Fibroblast of peridontal ligament (primary cell): Measurements from ENCODE around the gene CYB5R4.
A peak's percentile ranks its signal among the peaks of the same experiment; 100 is the strongest.
"Not testable (repeated sequence)": the region's sequence is repeated elsewhere in the genome, so short reads cannot be mapped to it uniquely, and the experiment has no call there.

ENCODE experiments used
- DNase-seq: peaks from one replicate; pipeline ENCODE4 v3.0.0-alpha.2; 2010; ENCODE audit errors: extremely low read depth

CYB5R4 gene

DNA sequence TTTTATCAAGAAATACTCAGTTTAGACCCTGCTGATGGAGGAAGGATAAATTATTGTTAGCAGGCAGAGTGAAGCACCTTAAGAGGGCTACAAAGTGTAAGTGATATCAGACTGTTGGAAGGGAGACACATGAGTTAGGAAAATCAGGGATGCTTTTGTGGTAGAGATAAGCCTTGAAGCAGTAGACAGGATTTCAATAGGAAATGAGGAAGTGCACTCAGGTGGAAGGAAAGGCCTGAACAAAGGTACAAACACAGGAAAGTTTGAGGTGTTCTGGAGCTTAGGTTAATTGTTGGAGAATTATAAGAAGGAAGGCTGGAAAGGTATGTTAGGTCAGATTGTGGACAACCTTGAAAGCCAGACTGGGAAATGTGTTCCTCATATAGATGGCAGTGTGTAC is 7.6 kb downstream of the CYB5R4 start:
- no peak for DNase-seq

DNA sequence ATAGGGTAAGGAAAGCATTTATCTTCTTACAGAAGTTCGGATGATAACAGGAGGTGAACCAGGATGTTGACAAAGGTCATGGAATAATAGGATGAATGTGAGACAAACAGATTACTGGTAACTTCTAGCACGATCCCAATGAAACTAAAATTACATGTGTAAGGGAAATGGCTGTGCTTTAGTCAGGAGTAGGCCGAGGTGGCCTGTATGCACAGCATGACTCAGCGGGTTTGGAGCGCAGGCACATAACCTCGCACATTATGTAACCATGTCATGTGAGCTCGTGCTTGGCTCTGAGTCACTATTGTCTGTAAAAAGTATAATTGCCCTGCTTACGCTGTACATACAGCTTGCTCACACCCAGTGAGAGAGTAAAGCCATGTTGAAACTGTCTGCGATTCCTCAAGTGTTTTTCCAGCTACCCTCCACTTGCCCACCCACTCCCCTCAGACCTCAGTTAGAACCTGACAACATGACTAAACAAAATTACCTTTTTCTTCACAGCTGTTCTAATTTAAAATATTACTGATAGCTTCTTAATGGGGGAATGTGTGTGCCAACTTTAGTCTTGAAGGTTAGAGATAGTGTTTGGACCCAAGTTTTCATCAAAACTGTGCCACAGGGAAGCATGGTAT is 8.2 kb downstream of the CYB5R4 start:
- peak; percentile 97 for DNase-seq

DNA sequence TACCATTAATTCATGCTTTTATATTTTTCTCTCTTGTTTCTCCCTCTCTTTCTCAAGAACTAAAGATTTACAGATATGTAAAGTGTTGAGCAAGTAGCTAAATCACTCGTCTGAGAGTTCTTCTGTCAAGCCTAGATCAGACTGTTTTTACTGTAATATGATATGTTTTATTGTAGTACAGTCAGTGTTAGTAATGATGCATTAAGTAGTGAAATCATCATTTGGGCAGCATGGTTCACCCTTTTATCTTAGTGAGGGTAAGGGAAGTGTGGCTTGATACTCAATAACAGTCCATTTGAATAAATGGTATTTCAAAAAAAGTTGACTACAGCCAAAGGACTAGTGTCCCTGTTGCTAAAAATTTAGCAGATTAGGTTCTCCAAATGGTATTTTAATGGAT is 9.2 kb downstream of the CYB5R4 start:
- peak; percentile 80 for DNase-seq

DNA sequence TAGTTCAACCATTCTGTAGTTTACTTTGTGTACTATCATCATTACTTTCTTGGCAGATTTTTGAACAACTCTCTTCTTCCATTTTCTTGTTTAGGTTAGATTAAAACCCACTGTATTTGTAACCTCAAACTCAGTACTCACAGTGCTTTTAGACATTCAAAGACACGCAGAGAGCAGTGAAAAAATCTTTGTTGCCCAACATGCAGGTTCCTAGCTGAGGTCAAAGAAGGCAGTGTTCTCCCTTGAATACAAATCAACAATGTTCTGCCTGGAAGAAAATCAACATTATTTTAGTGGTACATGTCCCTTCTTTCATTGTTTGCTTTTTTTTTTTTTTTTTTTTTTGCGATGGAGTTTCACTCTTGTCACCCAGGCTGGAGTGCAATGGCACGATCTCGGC is 11.2 kb downstream of the CYB5R4 start:
- no peak for DNase-seq

GRCh38 chr6:83872386-83873118 is 13.1 kb downstream of the CYB5R4 start:
- peak; percentile 36 for DNase-seq

DNA sequence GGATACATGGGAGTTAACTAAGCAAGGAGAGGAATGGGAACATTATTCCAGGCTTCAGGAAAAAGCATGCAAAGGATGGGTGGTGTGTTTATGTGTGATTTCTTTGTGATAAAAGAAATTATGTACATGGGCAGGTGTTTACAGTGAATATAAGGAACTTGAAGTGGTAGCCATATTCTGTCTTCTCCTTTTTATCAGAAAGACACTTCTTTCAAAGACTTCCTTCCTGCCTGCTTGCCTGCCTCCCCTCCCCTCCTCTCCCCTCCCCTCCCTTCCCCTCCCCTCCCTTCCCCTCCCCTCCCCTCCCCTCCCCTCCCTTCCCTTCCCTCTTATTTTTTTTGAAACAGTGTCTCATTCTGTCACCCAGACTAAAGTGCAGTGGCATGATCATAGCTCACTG is 14.4 kb downstream of the CYB5R4 start:
- DNase-seq: no peak

- DNase-seq: no peak
Measured at GRCh38 chr6:83875843-83876242, 16.4 kb downstream of the CYB5R4 start.

DNA sequence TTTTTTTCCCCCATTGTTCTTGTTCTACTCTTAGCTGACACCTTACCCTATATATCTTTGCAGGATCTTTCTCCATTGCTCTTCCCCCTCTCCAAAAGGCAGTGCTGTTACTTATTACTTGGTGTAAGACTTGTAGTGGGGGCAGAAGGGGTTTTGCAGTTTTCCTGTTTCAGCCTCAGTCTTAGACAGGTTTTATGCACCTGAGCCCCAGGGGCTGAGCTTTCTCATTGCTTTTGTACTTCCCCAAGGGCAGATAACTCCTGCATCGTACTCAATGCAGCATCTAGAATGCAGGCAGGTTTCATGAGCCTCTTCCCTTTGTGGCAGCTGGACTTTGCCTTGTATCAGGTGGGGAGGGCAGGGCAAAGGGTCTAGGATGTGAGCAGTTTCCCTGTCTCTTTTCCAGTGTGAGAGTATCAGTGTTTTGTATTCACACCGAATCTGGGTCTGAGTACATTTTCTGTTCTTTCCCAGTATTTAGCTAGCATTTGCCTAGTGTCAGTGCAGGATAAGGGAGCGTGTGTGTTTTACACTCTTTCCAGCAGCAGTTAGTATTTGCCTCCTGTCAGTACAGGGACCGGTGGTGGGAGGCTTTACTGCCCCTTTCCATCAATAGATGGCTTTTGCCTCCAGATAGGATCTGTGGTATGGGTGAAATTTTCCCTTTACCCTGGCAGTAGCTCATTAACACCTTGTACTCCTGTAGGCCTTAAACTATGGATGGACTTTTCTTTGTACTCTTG is 19.6 kb downstream of the CYB5R4 start:
- DNase-seq: no peak

DNA sequence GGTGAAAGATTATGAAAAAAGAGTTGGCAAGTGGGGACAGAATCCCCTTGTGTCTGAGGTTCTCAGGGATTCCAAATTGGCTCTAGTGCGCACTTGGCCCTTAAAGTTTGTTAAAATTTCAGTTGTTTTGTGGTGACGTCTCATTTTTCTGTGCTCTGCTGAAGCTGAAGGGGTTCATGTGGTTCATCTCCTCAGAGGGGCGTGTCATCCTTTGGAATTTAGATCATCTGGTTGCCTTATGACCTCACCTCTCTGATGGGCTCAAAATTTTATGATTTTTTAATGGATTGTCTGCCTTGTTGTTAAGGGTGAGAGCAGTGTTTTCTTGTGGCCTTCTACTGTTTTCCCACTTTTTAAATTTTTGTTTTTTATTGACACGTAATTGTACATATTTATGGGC is 20.3 kb downstream of the CYB5R4 start:
- no peak for DNase-seq

DNA sequence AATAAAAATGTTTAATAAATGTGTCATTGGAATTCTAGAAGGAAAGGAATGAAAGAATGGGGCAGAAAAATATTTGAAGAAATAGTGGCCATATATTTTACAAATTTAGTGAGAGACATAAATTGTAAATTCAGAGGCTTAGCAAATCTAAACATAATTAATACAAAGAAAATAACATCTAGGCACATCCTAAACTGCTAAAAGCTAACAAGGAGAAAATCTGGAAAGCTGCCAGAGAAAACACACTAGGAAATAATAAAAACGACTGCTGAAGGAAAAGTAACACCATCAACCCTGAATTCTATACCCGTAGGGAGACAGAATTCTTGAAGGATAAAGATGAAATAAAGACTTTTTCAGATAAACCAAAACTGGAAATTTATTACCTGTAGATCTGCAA is 23.8 kb downstream of the CYB5R4 start:
- no peak for DNase-seq

GRCh38 chr6:83884523-83884922 is 25.0 kb downstream of the CYB5R4 start:
- peak; percentile 69 for DNase-seq

- no peak for DNase-seq
Measured at GRCh38 chr6:83885984-83886383, 26.5 kb downstream of the CYB5R4 start.

GRCh38 chr6:83889621-83890020 is 30.1 kb downstream of the CYB5R4 start:
- DNase-seq: no peak

DNA sequence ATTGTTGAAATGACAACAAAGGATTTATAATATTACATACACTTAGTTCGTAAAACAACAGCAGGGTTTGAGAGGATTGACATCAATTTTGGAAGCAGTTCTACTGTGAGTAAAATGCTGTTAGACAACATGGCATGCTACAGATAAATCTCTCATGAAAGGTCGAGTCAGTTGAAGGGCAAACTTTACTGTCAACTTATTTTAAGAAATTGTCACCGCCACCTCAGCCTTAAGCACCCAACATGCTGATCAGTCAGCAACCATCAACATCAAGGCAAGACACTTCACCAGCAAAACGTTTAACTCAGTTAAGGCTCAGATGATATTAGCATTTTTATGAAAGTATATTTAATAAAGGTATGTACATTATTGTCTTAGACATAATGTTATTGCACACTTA is 31.0 kb downstream of the CYB5R4 start:
- no peak for DNase-seq

GRCh38 chr6:83891586-83891985 is 32.1 kb downstream of the CYB5R4 start:
- no peak for DNase-seq

GRCh38 chr6:83893024-83893423 is 33.5 kb downstream of the CYB5R4 start:
- DNase-seq: no peak

DNA sequence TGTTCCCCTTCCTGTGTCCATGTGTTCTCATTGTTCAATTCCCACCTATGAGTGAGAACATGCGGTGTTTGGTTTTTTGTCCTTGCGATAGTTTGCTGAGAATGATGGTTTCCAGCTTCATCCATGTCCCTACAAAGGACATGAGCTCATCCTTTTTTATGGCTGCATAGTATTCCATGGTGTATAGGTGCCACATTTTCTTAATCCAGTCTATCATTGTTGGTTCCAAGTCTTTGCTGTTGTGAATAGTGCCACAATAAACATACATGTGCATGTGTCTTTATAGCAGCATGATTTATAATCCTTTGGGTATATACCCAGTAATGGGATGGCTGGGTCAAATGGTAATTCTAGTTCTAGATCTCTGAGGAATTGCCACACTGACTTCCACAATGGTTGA is 37.6 kb downstream of the CYB5R4 start:
- DNase-seq: not testable (repeated sequence)

- no peak for DNase-seq
Measured at GRCh38 chr6:83901624-83902023, 42.1 kb downstream of the CYB5R4 start.

GRCh38 chr6:83904395-83904794 is 44.9 kb downstream of the CYB5R4 start:
- no peak for DNase-seq

- no peak for DNase-seq
Measured at GRCh38 chr6:83905648-83906047, 46.2 kb downstream of the CYB5R4 start.

GRCh38 chr6:83907623-83908390 is 48.3 kb downstream of the CYB5R4 start:
- not testable (repeated sequence) for DNase-seq

DNA sequence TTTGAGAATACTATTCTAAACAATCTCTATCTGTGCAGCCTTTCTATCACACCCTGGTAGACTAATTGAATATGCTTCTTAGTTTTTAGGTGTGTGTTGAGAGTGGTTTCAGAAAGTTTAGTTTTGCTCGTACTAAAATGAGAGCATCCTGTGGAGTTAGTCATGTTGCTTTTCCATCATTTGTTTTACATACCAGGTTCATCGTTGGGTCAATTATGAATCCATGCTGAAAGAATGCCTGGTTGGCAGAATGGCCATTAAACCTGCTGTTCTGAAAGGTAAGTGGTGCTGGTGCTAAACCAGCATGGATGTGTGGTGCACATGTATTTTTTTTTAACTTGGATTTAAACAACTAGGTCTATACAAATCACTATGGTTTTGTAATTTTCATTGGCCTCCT is 49.3 kb downstream of the CYB5R4 start:
- DNase-seq: no peak
